ENCODE measurements around the gene ENKUR.

DNA sequence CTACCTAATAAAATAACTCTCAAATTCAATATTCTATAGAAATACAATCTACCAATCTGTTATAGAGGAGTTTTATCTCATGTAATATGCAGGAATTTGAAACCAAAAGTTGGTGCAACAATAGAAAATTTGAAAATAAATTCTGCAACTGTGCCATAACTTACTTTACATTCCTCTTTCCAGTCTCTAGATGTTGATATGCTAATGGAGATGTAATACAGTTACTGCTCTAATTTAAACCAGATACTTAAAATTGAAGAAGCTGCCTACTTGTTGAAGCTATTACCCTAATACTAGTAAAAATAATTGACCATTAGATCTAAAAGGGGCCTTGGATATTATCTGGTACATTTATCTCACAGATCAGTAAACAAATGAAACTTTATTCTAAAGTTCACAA lies 1.4 kb downstream of the ENKUR start:
- no peak for TF ChIP-seq EZH2phosphoT487 (IDR thresholded peaks at IDR 0.05)
- no peak for TF ChIP-seq EZH2 (IDR thresholded peaks at IDR 0.05)
- TF ChIP-seq, protein P1, sequence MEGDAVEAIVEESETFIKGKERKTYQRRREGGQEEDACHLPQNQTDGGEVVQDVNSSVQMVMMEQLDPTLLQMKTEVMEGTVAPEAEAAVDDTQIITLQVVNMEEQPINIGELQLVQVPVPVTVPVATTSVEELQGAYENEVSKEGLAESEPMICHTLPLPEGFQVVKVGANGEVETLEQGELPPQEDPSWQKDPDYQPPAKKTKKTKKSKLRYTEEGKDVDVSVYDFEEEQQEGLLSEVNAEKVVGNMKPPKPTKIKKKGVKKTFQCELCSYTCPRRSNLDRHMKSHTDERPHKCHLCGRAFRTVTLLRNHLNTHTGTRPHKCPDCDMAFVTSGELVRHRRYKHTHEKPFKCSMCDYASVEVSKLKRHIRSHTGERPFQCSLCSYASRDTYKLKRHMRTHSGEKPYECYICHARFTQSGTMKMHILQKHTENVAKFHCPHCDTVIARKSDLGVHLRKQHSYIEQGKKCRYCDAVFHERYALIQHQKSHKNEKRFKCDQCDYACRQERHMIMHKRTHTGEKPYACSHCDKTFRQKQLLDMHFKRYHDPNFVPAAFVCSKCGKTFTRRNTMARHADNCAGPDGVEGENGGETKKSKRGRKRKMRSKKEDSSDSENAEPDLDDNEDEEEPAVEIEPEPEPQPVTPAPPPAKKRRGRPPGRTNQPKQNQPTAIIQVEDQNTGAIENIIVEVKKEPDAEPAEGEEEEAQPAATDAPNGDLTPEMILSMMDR (IDR thresholded peaks at IDR 0.05), result no peak

Measured in neural progenitor cell (in vitro differentiated cells).